NOMO-1 treated with DMSO at 0.1 percent for 48 hours (cell line): Measurements from ENCODE around the gene MCRIP2.
"Not testable (repeated sequence)": the region's sequence is repeated elsewhere in the genome, so short reads cannot be mapped to it uniquely, and the experiment has no call there.

Experiments used
- DNase-seq: peaks from one replicate; lab custom pipeline; 2025; ENCODE audit not compliant: unreplicated experiment; lab: John Stamatoyannopoulos, UW

Gene MCRIP2, protein sequence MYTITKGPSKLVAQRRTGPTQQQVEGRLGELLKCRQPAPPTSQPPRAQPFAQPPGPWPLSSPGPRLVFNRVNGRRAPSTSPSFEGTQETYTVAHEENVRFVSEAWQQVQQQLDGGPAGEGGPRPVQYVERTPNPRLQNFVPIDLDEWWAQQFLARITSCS

DNA sequence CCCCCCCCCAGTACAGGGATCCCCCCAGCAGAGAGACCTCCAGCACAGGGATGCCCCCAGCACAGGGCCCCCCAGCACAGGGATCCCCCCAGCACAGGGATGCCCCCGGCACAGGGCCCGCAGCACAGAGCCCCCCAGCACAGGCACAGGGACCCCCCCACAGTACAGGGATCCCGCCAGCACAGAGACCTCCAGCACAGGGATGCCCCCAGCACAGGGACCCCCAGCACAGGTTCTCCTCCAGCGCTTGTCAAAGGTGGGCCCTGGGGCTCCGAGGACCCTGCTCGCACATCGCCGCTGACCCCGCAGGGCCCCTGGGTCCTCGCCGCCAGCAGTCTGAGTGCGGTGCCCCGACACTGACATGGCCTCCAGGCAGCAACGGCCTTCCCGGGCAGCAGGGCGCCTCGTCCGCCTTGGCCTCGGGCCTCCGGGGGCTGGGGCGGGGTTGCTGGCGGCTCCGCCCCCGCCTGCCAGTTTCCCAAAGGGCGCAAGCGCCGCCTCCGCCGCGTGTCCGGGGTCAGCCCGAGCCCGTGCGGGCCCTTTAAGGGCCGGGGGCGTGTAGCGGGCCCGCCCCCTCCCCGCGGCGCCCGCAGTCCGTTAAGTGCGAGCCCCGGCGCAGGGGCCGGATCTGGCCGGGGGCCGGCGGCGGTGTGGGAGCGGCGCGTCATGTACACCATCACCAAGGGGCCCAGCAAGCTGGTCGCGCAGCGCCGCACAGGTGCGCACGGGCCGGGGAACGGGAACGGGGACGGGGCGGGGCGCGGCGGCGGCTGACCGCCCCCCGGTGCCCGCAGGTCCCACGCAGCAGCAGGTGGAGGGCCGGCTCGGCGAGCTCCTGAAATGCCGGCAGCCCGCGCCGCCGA is at the start of gene MCRIP2:
Gene MCRIP2, plus strand, starts transcription at position 503 of the 863 bp plus-strand sequence. Its CDS starts 164 bp downstream, at position 667.
- DNase-seq, result peak; percentile 62

DNA sequence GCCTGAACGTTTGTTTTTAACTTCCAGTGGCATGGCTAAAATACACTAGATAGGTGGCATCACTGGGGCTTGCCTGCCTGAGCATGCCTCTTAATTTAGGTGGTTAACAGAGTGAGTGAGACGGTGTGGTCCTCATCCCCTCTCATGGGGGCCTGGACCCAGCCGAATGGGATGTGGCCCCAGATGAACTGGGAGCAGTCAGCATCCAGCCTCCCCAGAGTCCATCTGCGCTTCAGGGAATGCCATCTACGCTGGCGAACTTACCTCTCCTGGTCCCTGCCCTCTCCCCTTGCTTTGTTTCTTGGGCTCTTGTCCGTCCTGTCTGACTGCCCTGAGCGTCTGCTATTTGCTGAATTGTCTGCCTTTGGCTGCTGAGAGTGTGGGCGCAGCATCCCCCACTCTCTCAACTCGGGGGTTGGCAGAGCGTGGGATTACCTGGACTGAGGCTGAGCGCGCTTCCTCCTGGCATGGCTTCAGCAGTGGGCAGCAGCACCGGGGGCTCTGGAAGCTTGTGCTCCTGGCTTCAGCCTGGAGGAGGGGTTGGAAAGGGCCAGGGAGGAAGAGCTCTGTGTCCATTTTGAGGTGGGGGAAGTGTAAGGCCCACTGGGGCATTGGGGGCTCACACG is 49.6 kb upstream of the MCRIP2 start:
- DNase-seq, result no peak

DNA sequence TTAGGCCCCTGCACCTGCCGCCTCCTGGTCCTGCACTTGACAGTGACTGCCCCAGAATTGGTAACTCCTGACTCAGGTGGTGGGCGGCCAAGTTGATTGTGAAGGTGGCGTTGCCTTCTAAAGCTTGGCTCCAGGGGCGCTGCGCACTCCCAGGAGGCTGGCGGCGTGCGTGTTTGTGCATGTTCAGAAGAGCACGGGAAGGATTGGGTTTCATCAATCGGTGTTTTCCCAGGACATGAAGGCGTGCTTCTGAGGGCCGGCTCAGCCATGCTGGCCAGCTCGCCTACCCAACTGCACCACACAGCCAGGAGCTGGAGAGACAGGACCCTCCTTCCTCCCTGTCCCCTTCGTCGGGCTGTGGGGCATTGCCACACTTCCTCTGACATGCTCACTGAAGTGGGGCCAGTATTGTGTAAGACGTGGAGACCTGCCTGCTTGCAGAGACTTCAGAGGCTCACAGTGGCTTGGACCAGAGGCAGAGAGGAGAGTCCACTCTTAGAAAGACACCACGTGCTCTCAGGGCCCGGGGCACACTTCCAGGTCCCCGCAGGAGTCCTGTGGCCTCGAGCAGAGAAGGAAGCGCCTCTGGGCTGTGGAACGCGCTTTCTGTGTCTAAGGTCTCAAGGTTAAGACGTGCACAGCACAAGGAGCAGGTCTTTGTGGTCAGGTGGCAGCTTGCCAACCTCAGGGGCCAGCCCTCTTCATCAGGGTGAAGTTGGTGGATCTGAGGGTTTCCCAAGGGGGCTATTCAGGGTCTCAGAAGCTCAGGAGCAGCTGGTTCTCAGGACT is 48.9 kb upstream of the MCRIP2 start:
- DNase-seq, result peak; percentile 93

DNA sequence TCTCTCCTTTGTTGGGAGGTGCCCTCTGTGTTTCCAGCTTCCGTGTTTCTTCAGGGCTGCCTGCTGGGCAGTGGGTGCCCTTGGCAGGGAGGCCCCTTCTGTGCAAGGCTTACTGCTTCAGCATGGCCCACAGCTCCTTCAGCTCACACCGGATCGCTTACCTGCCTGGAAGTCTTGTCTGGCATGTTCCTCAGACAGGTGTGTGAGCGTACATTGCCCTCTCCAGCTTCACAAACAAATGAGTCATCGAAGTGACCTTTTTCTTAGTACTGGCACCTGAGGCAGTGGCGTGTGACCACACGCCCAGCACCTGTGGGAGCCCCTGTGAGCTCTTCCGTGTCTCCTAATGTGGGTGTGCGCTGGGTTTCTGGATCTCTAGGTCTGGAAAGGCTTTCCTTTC is 48.2 kb upstream of the MCRIP2 start:
- DNase-seq, result no peak

DNA sequence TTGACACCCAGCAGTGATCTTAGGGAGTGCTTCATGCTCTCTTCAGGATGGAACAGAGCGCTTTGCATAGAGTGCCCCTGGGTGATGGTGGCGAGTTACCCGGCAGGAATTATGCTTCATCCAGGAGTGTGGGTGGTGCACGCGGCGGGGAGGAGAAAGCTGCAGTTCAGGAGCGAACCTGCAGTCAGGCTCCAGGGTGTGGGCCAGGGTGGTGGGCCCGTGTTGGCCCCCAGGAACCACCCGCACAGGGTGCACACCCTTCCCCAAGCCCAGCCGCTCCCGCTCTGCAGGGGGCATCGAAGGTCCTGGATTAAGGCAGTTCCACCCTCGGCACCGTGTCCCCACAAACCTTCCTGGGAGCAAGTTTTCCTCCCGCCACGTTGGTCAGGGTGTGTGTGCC is 47.8 kb upstream of the MCRIP2 start:
- no peak for DNase-seq

DNA sequence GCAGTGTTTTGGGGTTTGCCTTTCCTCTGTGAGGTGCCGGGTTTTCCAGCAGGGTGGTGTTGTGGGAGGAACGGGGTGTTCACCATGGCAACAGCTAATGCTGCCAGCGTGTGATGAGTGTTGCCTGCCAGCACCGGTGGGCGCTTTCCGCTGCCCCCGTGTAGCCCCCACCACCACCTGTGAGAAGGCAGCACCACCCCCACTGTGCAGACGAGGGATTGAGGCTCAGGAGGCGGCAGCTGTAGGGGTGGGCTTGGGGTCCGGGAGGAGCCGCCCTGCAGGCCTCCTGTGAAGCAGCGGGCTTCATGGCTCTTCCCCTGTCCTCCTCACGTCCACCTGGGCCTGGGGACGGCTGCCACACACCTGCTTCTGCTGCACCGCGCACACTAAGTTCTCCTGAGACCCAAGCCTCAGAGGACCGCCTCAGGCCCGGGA is 46.5 kb upstream of the MCRIP2 start:
- no peak for DNase-seq

DNA sequence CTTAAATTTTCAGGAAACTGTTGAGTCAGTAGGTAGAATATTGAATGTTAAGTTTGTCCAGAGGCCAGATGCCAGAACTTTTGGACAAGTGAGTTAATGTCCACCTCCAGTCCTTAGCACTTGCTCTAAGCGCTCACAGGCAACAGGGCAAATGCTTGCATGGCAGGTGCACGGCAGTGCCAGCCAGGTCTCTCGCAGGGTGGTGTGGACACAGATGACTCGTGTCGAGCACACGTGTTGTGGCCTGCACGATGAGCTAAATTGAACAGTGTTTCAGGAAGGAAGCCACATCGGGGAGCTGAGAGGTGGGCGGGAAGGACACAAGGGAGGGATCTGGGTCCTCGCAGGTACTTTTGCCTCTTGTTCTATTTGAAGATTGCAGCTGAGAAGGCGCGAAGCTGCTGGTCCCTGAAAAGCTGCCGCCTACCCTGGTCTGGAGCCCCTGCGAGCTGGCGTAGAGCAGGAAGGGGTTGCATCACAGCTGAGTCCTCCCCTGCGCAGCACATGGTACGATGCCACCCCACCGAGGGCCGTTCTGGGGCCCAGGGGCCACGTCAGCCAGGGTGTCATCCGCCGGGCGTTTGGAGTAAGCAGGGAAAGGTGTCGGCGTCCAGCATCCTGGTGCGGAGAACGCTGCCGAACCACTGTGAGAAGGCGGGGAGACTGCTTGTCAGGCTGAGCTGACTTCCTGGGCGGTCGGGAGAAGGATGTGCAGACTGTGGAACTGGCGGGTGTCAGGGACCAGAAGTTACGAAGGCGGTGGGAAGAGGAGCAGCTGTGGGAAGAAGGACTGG is 45.5 kb upstream of the MCRIP2 start:
- DNase-seq, result no peak

DNA sequence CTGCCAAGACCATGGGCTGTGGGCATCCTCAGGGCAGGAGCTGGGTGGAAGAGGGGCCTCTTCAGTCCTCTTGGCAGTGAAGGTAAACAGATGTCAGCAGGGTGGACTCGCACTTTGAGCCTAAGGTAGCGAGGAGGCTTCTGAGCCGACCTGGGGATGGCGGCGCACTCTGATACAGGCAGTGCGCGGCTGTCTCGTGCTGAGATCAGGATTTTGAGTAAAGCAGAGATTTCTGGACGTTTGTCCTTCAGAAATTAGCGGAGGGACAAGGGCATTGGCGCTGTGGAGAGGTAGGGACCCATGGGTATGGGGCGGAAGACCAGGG is 44.9 kb upstream of the MCRIP2 start:
- no peak for DNase-seq

DNA sequence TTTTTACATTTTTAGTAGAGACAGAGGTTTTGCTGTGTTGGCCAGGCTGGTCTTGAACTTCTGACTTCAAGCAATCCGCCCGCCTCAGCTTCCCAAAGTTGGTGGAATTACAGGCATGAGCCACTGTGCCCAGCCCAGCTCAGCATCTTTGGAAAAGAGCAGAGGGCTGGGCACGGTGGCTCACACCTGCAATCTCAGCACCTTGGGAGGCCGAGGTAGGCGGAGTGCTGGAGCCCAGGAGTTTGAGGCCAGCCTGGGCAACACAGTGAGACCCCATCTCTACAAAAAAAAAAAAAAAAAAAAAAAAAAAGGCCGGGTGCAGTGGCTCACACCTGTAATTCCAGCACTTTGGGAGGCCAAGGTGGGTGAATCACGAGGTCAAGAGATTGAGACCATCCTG is 44.0 kb upstream of the MCRIP2 start:
- not testable (repeated sequence) for DNase-seq

DNA sequence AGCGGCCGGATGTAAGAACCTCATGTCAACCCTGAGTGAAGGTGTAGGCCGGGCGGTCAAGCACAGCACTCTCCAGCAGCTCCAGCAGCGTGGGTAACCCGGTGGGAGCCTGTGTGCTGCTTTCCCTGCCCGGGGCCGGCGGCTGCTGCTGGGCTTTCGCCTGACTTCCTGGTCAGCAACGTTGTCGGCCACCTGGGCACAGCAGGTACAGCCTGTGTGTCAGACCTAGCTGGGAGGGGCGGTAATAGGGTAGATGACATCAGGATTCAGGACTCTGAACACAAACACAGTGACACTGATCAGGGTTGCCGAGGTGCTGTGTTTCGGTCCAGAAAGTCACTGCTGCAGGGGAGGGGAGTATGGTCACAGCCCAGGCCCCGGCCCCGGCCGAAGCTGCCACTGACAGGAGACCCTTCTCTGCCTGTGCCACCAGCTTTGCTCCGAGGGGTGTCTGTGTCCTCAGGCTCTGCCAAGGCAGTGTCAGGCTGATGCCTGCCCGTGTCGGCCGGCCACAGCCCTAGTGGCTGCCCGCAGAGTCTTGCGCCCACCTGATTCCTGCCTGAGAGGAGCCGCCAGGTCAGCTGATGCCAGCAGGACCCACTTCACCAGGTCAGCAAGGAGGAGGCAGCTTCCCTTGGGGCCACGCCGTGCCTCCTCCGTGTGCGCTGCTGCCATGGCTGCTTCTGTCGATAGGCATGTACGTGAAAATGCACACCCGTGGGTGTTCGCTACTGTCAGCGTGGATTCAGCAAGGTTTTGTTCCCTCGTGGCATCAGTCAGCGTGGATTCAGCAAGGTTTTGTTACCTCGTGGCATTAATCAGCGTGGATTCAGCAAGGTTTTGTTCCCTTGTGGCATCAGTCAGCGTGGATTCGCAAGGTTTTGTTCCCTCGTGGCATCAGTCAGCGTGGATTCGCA is 42.5 kb upstream of the MCRIP2 start:
- no peak for DNase-seq

DNA sequence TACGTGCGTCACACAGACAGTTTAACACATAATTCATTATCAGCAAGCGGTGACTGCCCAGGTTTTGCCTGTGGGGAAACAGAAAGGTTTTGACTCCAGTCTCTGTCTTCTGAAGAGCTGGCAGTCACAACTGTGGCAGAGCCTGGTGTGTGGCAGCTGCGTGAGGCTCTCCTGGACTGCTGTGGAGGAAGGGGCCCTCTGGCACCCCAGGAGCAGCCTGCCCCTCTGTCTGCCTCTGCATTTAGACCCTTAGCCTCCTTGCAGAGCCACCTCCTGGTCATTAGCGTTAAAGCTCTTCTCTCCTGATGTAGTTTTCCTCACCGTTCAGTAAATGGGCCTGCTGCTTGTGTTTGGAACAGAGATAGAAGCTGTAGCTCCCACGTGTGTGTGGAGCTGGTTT is 40.8 kb upstream of the MCRIP2 start:
- no peak for DNase-seq

DNA sequence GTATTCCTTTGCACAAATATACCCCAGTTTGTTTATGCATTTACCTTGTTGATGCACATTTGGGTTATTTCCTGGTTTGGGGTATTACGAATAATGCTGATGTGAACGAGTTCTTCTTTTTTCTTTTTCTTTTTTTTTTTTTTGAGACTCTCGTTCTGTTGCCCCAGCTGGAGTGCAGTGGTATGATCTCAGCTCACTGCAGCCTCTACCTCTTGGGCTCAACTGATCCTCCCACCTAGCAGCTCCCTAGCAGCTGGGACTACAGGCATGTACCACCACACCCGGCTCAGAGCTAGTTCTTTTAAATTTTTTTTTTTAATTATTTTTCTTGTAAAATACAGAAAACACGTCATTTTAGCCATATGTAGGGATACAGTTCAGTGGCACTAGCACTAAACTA is 37.7 kb upstream of the MCRIP2 start:
- no peak for DNase-seq

DNA sequence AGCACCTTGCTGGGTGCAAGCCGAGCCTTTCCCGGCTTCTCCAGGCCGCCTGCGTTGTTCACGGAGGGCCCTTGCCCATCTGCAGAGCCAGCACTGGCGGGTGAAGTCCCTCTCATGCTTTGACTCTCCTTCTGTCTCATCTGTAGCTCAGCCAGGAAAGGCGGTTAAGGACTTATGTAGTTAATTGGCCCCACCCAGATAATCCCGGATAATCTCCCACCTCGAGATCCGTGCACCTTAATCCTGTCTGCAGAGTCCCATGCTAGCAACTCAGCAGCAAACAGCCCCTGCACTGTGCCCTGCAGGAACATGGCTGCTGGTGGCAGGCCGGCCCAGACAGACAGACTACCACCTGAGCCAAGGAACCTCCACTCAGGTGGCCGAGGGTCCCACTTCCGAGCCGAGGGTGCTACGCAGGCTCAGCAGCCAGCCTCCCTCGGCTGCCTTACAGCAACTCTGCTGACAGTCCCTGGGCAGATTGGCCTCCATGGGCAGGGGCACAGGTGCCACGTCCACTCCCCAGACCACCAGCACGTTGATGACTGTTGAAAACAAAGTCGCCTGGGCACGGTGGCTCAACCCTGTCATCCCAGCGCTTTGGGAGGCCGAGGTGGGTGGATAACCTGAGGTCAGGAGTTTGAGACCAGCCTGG is 34.8 kb upstream of the MCRIP2 start:
- no peak for DNase-seq

DNA sequence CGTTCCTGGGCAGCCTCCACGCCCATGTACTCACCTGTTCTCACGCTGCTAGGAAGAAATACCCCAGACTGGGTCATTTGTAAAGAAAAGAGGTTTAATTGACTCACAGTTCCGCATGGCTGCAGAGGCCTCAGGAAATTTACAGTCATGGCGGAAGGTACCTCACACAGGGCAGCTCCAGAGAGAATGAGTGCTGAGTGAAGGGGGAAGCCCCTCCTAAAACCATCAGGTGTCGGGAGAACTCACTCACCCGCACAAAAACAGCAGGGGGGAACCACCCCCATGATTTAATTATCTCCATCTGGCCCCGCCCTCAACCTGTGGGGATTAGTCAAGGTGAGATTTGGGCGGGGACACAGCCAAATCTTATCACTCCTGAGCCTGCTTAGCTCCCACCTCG is 33.6 kb upstream of the MCRIP2 start:
- no peak for DNase-seq

DNA sequence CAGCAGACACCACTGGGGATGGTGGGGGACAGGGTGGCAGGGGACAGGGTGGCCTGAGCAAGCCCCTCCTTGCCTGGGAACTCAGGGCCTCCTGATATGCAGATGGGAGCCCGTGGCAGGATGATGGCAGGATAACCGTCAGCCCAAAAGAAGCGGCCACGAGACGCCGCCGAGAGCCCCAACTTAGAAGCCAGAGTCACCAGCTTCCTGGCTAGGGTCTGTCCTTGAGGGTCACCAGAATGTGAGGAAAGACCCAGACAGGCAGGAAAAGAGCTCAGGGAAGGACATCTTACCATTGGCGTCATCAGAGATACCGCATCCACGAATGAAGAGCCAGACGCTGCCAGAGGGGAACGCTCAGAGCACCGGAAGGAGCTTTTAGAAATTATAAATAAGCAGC is 32.3 kb upstream of the MCRIP2 start:
- DNase-seq, result no peak

DNA sequence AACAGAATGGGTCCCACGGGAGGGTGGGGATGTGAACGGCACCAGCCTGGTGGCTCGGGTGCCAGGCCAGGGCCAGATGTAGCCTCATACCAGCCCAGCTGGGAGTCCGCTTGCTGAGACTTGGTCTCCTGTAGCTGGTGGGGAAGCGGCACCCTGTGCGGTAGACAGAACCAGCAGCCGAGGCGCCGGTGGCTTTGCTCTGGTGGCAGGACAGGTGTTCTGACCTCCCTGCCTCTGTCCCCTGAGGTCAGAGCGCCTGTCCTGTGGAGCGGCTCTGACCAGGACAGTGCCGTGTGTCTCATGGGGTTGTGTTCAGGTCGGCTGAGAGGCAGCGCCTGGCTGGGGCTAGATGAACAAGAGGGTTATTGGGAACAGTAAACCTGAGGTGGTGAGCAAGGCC is 31.6 kb upstream of the MCRIP2 start:
- no peak for DNase-seq

DNA sequence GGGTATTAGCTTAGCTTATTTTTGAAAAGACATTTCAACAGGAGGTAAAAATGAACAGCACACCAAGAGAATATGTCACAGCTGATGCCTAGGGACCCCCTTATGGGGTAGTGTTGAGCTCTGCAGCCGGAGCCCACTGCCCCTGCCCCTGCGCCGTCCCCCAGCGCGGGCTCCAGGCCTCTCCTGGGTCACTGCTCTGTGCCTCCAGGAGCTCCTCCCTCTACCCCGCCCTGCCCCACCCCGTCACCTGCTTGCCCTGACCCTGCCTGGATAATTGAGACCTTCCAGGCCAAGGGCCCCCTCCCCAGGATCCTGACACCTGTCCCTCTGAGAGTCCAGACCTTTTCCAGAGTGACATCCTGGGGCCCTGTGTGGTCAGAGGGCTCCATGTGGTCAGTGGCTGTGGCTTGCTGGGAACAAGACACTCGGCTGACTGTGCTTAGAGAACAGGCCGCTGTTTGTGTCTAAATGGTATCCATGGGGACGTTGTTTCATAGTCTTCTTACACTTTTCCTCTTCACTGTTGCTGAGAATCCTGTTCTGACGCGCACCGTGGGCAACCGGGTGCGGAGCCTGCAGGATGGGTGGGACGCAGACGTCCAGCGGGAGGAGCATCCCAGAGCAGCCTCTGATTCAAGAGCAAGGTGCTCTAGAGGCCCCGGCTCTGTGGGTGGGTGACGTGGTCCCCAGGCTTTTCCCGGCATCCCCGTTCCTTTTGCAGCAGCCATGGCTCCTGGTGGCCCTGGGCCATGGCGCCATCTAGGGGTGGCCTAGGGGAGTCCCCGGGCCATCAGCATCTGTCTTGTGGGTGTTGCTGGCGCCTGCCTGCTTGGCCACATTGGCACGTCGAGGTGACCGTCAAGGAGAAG is 30.9 kb upstream of the MCRIP2 start:
- no peak for DNase-seq

DNA sequence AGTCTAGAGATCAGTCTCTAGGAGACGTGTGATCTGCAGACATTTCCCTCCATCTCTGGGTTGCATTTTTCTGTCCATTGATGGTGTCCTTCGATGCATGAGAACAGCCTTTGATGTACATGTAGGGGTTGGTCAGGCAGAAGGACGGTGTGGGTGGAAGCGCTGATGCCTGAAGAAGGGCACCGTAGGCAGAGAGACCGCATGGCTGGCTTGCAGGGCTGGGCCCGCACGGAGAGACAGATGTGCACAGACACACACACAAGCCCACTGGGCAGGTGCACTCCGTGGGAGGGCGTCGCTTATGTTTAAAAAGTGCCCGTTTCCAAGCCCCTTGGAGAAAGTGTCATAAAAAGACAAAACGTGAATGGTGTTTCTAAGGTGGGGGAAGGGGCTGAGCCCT is 26.5 kb upstream of the MCRIP2 start:
- DNase-seq, result no peak
